Suprapubic skin (tissue), 3 donors: ENCODE data around the gene DRG2.

Experiments
- POLR2A ChIP-seq, 2 donors: fragments of 450-650 bp; IDR thresholded peaks; one replicate each; pipeline ENCODE4 v1.6.1; 2017; ENCODE audit warnings: antibody characterized with exemption in 2 of 2, mild to moderate bottlenecking in 2 of 2, moderate library complexity in 2 of 2
- TF ChIP-seq, protein P1 (sequence below), 2 donors: fragments of 200-600 bp in 1 of 2; fragments of 450-650 bp in 1 of 2; sonication (generic) in 1 of 2; IDR thresholded peaks; one replicate each; pipeline ENCODE4 v1.5.1; 2016 to 2019; ENCODE audit warnings: antibody characterized with exemption in 2 of 2, mild to moderate bottlenecking in 1 of 2, moderate library complexity in 1 of 2

- TF ChIP-seq, protein P1, sequence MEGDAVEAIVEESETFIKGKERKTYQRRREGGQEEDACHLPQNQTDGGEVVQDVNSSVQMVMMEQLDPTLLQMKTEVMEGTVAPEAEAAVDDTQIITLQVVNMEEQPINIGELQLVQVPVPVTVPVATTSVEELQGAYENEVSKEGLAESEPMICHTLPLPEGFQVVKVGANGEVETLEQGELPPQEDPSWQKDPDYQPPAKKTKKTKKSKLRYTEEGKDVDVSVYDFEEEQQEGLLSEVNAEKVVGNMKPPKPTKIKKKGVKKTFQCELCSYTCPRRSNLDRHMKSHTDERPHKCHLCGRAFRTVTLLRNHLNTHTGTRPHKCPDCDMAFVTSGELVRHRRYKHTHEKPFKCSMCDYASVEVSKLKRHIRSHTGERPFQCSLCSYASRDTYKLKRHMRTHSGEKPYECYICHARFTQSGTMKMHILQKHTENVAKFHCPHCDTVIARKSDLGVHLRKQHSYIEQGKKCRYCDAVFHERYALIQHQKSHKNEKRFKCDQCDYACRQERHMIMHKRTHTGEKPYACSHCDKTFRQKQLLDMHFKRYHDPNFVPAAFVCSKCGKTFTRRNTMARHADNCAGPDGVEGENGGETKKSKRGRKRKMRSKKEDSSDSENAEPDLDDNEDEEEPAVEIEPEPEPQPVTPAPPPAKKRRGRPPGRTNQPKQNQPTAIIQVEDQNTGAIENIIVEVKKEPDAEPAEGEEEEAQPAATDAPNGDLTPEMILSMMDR (IDR thresholded peaks at IDR 0.05), result no peak
- no peak for TF ChIP-seq POLR2A (IDR thresholded peaks at IDR 0.05)
Observed at GRCh38 chr17:18109935-18110485, 22.3 kb downstream of the DRG2 start.
